Measurements from ENCODE around the gene SPTLC2. TPM values are rescaled to one million over a fixed set of nuclear protein-coding genes. Genes with fewer than 3 reads are reported as not detected.

The SPTLC2 gene
- total RNA-seq, 4 donors from 2014 or later = 13.2 to 35.2 (median 20.5) TPM

GRCh38 chr14:77488558-77488957, 127.9 kb downstream of the SPTLC2 start:
- Histone ChIP-seq H3K27ac (no peak overlapping the region), H3K27me3 (no peaks in the 10 kb centered on the region), H3K4me3 (no peak overlapping the region), H3K9me3 (no peaks in the 10 kb centered on the region), H3K4me1 (no peaks in the 10 kb centered on the region), H3K36me3 (no peaks in the 10 kb centered on the region)
- WGBS, 2 donors (ENCODE audit: low coverage in 1 of 2) = 81 to 100% methylated on average over 1 to 3 of the region's 7 CpGs
- no peak for ATAC-seq
- TF ChIP-seq POLR2AphosphoS5 (IDR thresholded peaks at IDR 0.05) (no peak), EP300 (IDR thresholded peaks at IDR 0.05) (no peak), POLR2A (IDR thresholded peaks at IDR 0.05) (no peak)
- TF ChIP-seq, protein P1, sequence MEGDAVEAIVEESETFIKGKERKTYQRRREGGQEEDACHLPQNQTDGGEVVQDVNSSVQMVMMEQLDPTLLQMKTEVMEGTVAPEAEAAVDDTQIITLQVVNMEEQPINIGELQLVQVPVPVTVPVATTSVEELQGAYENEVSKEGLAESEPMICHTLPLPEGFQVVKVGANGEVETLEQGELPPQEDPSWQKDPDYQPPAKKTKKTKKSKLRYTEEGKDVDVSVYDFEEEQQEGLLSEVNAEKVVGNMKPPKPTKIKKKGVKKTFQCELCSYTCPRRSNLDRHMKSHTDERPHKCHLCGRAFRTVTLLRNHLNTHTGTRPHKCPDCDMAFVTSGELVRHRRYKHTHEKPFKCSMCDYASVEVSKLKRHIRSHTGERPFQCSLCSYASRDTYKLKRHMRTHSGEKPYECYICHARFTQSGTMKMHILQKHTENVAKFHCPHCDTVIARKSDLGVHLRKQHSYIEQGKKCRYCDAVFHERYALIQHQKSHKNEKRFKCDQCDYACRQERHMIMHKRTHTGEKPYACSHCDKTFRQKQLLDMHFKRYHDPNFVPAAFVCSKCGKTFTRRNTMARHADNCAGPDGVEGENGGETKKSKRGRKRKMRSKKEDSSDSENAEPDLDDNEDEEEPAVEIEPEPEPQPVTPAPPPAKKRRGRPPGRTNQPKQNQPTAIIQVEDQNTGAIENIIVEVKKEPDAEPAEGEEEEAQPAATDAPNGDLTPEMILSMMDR (IDR thresholded peaks at IDR 0.05) = no peak

GRCh38 chr14:77485901-77486678, 130.3 kb downstream of the SPTLC2 start:
- Histone ChIP-seq H3K36me3 (no peaks in the 10 kb centered on the region), H3K4me1 (no peaks in the 10 kb centered on the region), H3K4me3 (no peak overlapping the region), H3K27me3 (no peaks in the 10 kb centered on the region), H3K27ac (no peak overlapping the region), H3K9me3 (no peaks in the 10 kb centered on the region)
- 88 to 89% methylated on average over 1 to 5 of the region's 7 CpGs for WGBS, 2 donors (ENCODE audit: low coverage in 1 of 2)
- no peak for ATAC-seq
- TF ChIP-seq EP300 (IDR thresholded peaks at IDR 0.05) (no peak), POLR2A (IDR thresholded peaks at IDR 0.05) (no peak), POLR2AphosphoS5 (IDR thresholded peaks at IDR 0.05) (no peak)
- TF ChIP-seq, protein P1 (IDR thresholded peaks at IDR 0.05) = no peak

GRCh38 chr14:77485256-77485655, 131.2 kb downstream of the SPTLC2 start:
- Histone ChIP-seq H3K27me3 (no peaks in the 10 kb centered on the region), H3K4me3 (no peak overlapping the region), H3K4me1 (no peaks in the 10 kb centered on the region), H3K9me3 (no peaks in the 10 kb centered on the region), H3K36me3 (no peaks in the 10 kb centered on the region), H3K27ac (no peak overlapping the region)
- 80% methylated on average over 1 of the region's 3 CpGs; no CpG with 5 or more reads in 1 of the 2 donors for WGBS, 2 donors (ENCODE audit: low coverage in 1 of 2)
- no peak for ATAC-seq
- no peak for TF ChIP-seq EP300 (IDR thresholded peaks at IDR 0.05)
- TF ChIP-seq, protein P1 (IDR thresholded peaks at IDR 0.05) = no peak

DNA sequence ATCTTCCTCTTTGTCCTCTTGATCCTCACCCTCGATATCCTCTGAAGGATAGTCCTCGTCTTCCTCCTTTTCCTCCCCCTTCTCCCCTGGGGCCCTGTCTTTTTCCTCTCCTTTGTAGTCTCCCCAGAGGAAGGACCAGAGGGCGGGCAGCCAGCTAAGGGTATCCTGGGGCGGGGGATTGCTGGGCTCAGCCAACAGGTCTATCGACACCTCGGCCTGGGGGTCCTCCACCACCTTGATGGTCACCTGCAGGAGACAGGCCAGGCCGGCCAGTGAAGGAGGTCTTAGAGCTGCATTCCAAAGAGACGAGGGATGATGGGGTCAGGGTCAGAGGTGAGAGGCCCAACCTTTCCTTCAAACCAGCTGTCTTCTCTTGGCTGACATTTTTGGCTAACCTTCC, 134.0 kb downstream of the SPTLC2 start:
- WGBS, 2 donors (ENCODE audit: low coverage in 1 of 2) = 74 to 83% methylated on average over 1 to 2 of the region's 8 CpGs
- Histone ChIP-seq H3K4me3 (no peak overlapping the region), H3K27me3 (no peaks in the 10 kb centered on the region), H3K27ac (no peak overlapping the region), H3K9me3 (no peaks in the 10 kb centered on the region), H3K4me1 (no peaks in the 10 kb centered on the region), H3K36me3 (no peaks in the 10 kb centered on the region)
- TF ChIP-seq POLR2AphosphoS5 (IDR thresholded peaks at IDR 0.05) (no peak), EP300 (IDR thresholded peaks at IDR 0.05) (no peak)
- no peak for ATAC-seq

GRCh38 chr14:77478796-77479195, 137.6 kb downstream of the SPTLC2 start:
- Histone ChIP-seq H3K9me3 (no peaks in the 10 kb centered on the region), H3K4me1 (no peaks in the 10 kb centered on the region), H3K27me3 (peaks cover 7% of the 10 kb centered on the region), H3K36me3 (no peaks in the 10 kb centered on the region), H3K4me3 (no peak overlapping the region), H3K27ac (no peak overlapping the region)
- TF ChIP-seq, protein P1 (IDR thresholded peaks at IDR 0.05) = no peak
- TF ChIP-seq POLR2AphosphoS5 (IDR thresholded peaks at IDR 0.05) = no peak
- TF ChIP-seq EP300 (IDR thresholded peaks at IDR 0.05) = no peak
- no peak for TF ChIP-seq POLR2A (IDR thresholded peaks at IDR 0.05)
- ATAC-seq = no peak
- 100% methylated on average over 1 of the region's 1 CpG; no CpG with 5 or more reads in 1 of the 2 donors for WGBS, 2 donors (ENCODE audit: low coverage in 1 of 2)

Measured in gastroesophageal sphincter (tissue), 4 donors.